RWPE1 (cell line): ENCODE results near the gene DLGAP5.

Experiments
- CTCF ChIA-PET: fragments of 350-600 bp; sonication (Branson Sonifier 250); formaldehyde crosslinking; extraction: SDS; loops from one replicate; lab custom pipeline; 2021; lab: Yijun Ruan, JAX
- POLR2A ChIA-PET: fragments of 400-600 bp; formaldehyde crosslinking; extraction: SDS; loops from one replicate; lab custom pipeline; 2020; ENCODE audit warnings: antibody characterized with exemption; ENCODE audit not compliant: low non-redundant PET; lab: Yijun Ruan, JAX
- DNase-seq: peaks from one replicate; pipeline ENCODE4 v3.0.0; 2012; ENCODE audit warnings: low spot score
- H3K27ac ChIP-seq: fragments of 450-650 bp; 2 replicates; pipeline ENCODE4 v1.5.1; 2017
- CTCF ChIP-seq: fragments of 450-650 bp; conservative IDR thresholded peaks from 2 replicates; pipeline ENCODE4 v1.5.1; 2017; ENCODE audit warnings: low read depth, mild to moderate bottlenecking

Gene DLGAP5

DNA sequence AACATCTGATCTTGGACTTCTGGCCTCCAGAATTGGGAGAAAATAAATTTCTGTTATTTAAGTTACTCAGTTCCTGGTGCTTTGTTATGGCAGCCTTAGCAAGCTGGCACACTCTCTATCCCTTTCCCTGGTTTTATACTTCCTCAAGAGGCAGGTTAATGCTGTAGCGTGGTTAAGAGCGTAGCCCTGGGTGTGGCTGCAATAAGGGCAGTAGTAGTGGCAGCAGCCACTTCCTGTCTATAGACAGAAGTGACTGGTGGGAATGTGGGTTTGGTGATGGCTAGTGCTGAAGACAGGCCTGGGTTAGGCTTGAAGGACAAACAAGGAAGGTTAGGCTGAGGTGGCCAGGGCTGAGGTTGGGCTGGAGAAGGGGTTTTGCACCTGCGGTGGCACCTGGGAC, 66.0 kb downstream of the DLGAP5 start:
- no peak overlapping the region for H3K27ac ChIP-seq
- POLR2A ChIA-PET = no interaction called here
- DNase-seq = no peak
- CTCF ChIA-PET = interaction anchor here (0.7 kb wide), 1 partner anchor 514 kb away, joined by 3 read pairs; no protein-coding TSS in a partner anchor
- TF ChIP-seq CTCF = no peak

DNA sequence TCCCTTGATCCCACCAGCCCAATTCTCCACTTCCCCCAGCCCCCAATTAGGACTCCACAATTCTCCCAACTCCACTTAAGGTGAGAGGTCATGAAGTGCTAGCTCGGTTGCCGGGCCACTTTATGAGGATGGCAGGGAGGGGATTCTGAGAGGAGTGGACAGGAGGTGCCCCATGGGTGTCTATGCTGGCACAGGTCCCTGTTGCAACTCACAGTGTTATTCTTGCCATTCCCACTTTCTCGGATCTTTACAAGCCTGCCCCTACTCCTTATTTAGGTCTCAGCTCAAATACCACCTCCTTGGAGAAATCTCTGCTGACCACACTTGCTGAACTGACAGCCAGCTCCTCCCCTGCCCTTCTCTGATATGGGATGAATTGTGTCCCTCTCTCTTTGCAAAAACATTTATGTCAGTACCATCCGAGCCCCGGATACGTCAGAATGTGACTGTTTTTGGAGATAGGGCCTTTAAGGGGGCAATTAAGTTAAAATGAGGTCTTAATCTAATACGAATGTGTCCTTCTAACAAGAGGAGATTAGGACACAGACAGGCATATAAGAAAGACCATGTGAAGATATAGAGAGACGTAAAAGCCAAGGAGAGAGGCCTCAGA, 66.5 kb downstream of the DLGAP5 start:
- POLR2A ChIA-PET = no interaction called here
- no peak for TF ChIP-seq CTCF
- no peak for DNase-seq
- no peak overlapping the region for H3K27ac ChIP-seq
- CTCF ChIA-PET = interaction anchor here (0.6 to 0.7 kb wide), 2 partner anchors 19 to 513 kb away, joined by 3 read pairs; no protein-coding TSS in a partner anchor

- no peak for DNase-seq
- TF ChIP-seq CTCF = no peak
- POLR2A ChIA-PET = interaction anchor here (0.6 kb wide), 1 partner anchor 13 kb away, joined by 3 read pairs; no protein-coding TSS in a partner anchor
- no peak overlapping the region for H3K27ac ChIP-seq
- CTCF ChIA-PET = interaction anchor here (0.6 kb wide), 2 partner anchors 19 to 348 kb away, joined by 3 read pairs; no protein-coding TSS in a partner anchor
Measured at GRCh38 chr14:55123852-55124639, 67.3 kb downstream of the DLGAP5 start.

GRCh38 chr14:55123101-55123500, 68.3 kb downstream of the DLGAP5 start:
- peak overlapping the region; percentile 62 for H3K27ac ChIP-seq
- ChIA-PET POLR2A (no interaction called here), CTCF (no interaction called here)
- TF ChIP-seq CTCF = no peak
- no peak for DNase-seq

DNA sequence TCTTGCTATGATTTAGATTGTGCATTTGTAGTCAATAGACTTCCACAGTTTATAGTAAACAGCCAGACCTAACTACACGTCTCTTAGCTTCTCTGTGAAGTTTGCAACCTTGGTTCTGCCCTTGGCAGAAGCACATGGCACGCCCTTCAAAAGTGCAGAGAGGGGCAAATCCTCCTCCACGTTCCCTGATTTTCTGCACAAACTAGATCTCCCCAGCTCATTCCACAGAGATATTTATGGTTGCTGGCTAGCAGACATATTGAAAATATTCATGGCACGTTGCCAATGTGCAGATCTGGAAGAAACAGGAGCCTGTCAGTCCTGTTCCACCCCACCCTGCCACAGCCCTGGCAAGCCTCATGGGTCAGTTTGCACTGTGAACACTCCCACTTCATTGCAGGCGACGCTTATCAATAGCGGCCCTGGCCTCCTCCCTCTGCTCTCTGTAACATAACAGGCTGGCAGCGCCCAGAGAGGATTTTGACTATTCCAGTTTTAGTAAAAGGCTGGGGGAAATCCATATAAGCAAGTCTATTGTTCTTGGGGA, 68.9 kb downstream of the DLGAP5 start:
- TF ChIP-seq CTCF = no peak
- ChIA-PET CTCF (interaction anchor here (0.6 to 1.5 kb wide), 2 partner anchors 9 to 71 kb away, joined by 4 read pairs; partner anchors contain the start of gene MAPK1IP1L), POLR2A (no interaction called here)
- DNase-seq = peak; percentile 50
- peak overlapping the region; percentile 62 for H3K27ac ChIP-seq
